ENCODE data around the gene NPW.

NPW gene

GRCh38 chr16:1987198-1987597, 32.4 kb upstream of the NPW start:
- POLR2A ChIA-PET = interaction anchor here (9.2 kb wide), 1 partner anchor 22 kb away, joined by 88 read pairs; the partner anchor contains the start of genes RNF151 and RPS2
- no peak for TF ChIP-seq FOXM1 (IDR thresholded peaks at IDR 0.05; ENCODE audit: borderline replicate concordance)
- TF ChIP-seq ARNT (IDR thresholded peaks at IDR 0.05) = no peak
- CTCF ChIA-PET = interaction anchor here (1.3 kb wide), 1 partner anchor 17 kb away, joined by 6 read pairs; no protein-coding TSS in a partner anchor
- no peak for DNase-seq (ENCODE audit: extremely low spot score)

DNA sequence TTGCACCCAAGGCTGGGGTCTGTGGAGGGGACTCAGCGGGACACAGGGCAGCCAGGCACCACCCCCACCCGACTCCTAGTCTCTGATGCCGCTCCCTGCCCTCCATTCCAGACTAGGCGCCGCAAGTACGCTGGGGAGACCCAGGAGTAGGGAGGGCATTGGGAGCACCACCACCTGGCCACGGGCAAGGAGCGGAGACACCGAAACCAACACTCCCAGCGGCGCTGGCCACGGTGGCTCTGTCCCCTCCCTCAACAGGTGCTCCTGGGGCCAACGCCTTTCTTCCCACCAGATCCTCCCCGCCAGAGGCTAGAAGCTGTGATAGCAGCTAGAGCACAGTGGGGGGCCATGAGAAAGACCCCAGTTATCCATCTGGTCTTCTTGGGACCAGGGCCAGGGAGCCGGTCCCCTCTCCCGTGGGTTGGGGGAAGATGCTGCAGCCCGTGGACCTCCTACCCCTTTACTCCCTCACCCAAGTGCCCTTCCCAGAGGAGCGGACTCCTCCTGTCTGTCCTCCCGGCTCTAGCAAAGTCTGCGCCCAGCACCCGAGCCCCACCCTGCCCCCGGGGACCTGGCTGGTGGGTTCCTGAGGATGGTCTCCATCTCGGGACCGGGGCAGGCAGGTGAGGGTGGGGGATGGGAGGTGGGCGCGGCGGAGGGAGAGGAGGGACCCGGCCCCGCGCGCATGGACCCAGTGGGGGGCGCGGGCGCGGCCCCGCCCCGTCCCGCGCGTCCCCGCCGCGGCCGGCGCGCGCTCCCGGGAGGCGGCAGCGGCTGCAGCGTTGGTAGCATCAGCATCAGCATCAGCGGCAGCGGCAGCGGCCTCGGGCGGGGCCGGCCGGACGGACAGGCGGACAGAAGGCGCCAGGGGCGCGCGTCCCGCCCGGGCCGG, 30.1 kb upstream of the NPW start, which contains the start of gene SYNGR3:
Gene SYNGR3, plus strand, starts transcription at position 762 of the 892 bp plus-strand sequence. CDS start 133 bp downstream, outside the sequence.
- DNase-seq (ENCODE audit: extremely low spot score) = no peak
- CTCF ChIA-PET = no interaction called here
- POLR2A ChIA-PET = interaction anchor here (1.1 to 1.2 kb wide), 2 partner anchors 8 to 18 kb away, joined by 3 read pairs; no protein-coding TSS in a partner anchor
- no peak for TF ChIP-seq FOXM1 (IDR thresholded peaks at IDR 0.05; ENCODE audit: borderline replicate concordance)
- no peak for TF ChIP-seq ELF4 (IDR thresholded peaks at IDR 0.05)
- TF ChIP-seq FOXK2 (IDR thresholded peaks at IDR 0.05) = no peak
- TF ChIP-seq, protein P1, sequence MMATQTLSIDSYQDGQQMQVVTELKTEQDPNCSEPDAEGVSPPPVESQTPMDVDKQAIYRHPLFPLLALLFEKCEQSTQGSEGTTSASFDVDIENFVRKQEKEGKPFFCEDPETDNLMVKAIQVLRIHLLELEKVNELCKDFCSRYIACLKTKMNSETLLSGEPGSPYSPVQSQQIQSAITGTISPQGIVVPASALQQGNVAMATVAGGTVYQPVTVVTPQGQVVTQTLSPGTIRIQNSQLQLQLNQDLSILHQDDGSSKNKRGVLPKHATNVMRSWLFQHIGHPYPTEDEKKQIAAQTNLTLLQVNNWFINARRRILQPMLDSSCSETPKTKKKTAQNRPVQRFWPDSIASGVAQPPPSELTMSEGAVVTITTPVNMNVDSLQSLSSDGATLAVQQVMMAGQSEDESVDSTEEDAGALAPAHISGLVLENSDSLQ (IDR thresholded peaks at IDR 0.05) = no peak
- TF ChIP-seq BHLHE40 (IDR thresholded peaks at IDR 0.05; ENCODE audit: borderline replicate concordance) = no peak
- TF ChIP-seq ZNF384 (IDR thresholded peaks at IDR 0.05) = no peak
- no peak for TF ChIP-seq L3MBTL2 (conservative IDR thresholded peaks at IDR 0.05)
- no peak for TF ChIP-seq NFRKB (IDR thresholded peaks at IDR 0.05)
- no peak for TF ChIP-seq SP1 (IDR thresholded peaks at IDR 0.05)

GRCh38 chr16:1990101-1990350, 29.6 kb upstream of the NPW start:
- no peak for DNase-seq (ENCODE audit: extremely low spot score)
- POLR2A ChIA-PET = interaction anchor here (1.0 to 3.3 kb wide), 2 partner anchors 25 to 27 kb away, joined by 4 to 15 read pairs; partner anchors contain the start of gene RPS2
- TF ChIP-seq NFRKB (IDR thresholded peaks at IDR 0.05) (no peak), ZNF384 (IDR thresholded peaks at IDR 0.05) (no peak), FOXM1 (IDR thresholded peaks at IDR 0.05; ENCODE audit: borderline replicate concordance) (no peak), HDGF (IDR thresholded peaks at IDR 0.05; ENCODE audit: borderline replicate concordance) (no peak), L3MBTL2 (conservative IDR thresholded peaks at IDR 0.05) (no peak), SUZ12 (IDR thresholded peaks at IDR 0.05) (no peak), LEF1 (IDR thresholded peaks at IDR 0.05; ENCODE audit: borderline replicate concordance) (no peak), FOXK2 (IDR thresholded peaks at IDR 0.05) (no peak), BHLHE40 (IDR thresholded peaks at IDR 0.05; ENCODE audit: borderline replicate concordance) (no peak), CTBP1 (IDR thresholded peaks at IDR 0.05; ENCODE audit: borderline replicate concordance) (no peak), SP1 (IDR thresholded peaks at IDR 0.05) (no peak)
- TF ChIP-seq, protein P1 (IDR thresholded peaks at IDR 0.05) = no peak
- CTCF ChIA-PET = no interaction called here

- DNase-seq (ENCODE audit: extremely low spot score) = no peak
- CTCF ChIA-PET = no interaction called here
- POLR2A ChIA-PET = interaction anchor here (1.0 to 3.3 kb wide), 2 partner anchors 26 to 27 kb away, joined by 4 to 15 read pairs; partner anchors contain the start of gene RPS2
- TF ChIP-seq LEF1 (IDR thresholded peaks at IDR 0.05; ENCODE audit: borderline replicate concordance) (no peak), BHLHE40 (IDR thresholded peaks at IDR 0.05; ENCODE audit: borderline replicate concordance) (no peak), ELF4 (IDR thresholded peaks at IDR 0.05) (no peak), FOXM1 (IDR thresholded peaks at IDR 0.05; ENCODE audit: borderline replicate concordance) (no peak), SP1 (IDR thresholded peaks at IDR 0.05) (no peak), NFRKB (IDR thresholded peaks at IDR 0.05) (no peak), FOXK2 (IDR thresholded peaks at IDR 0.05) (no peak), TARDBP (IDR thresholded peaks at IDR 0.05) (no peak), FOXA1 (IDR thresholded peaks at IDR 0.05) (no peak), CTBP1 (IDR thresholded peaks at IDR 0.05; ENCODE audit: borderline replicate concordance) (no peak), HDGF (IDR thresholded peaks at IDR 0.05; ENCODE audit: borderline replicate concordance) (no peak), ZNF384 (IDR thresholded peaks at IDR 0.05) (no peak), SUZ12 (IDR thresholded peaks at IDR 0.05) (no peak), L3MBTL2 (conservative IDR thresholded peaks at IDR 0.05) (no peak)
Measured at GRCh38 chr16:1990351-1991134, 29.0 kb upstream of the NPW start.

DNA sequence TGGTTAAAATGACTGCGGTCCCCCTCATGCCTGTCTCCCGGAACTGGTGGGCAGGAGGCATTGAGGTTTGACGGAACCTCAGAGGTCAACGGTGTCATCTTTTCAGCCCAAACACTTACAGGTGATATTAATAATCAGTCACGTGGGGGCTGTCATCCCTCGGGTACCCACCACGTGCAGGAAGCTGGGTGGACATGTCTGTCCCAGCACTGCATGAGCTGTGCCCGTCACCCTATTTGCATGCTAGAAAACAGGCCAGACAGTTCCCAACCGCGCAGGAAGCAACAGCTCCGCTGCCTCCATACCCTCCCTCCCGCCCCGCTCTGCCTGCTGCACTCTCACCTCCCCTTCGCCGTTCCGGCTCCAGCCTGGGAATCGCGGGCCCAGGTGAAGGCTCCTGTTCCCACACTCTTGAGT, 28.4 kb upstream of the NPW start:
- TF ChIP-seq SP1 (IDR thresholded peaks at IDR 0.05) (no peak), FOXM1 (IDR thresholded peaks at IDR 0.05; ENCODE audit: borderline replicate concordance) (no peak), ELF4 (IDR thresholded peaks at IDR 0.05) (no peak), BHLHE40 (IDR thresholded peaks at IDR 0.05; ENCODE audit: borderline replicate concordance) (no peak), NFRKB (IDR thresholded peaks at IDR 0.05) (no peak), SUZ12 (IDR thresholded peaks at IDR 0.05) (no peak), L3MBTL2 (conservative IDR thresholded peaks at IDR 0.05) (no peak), HDGF (IDR thresholded peaks at IDR 0.05; ENCODE audit: borderline replicate concordance) (no peak), TARDBP (IDR thresholded peaks at IDR 0.05) (no peak), FOXA1 (IDR thresholded peaks at IDR 0.05) (no peak), ARNT (IDR thresholded peaks at IDR 0.05) (no peak), ZNF384 (IDR thresholded peaks at IDR 0.05) (no peak), CTBP1 (IDR thresholded peaks at IDR 0.05; ENCODE audit: borderline replicate concordance) (no peak), LEF1 (IDR thresholded peaks at IDR 0.05; ENCODE audit: borderline replicate concordance) (no peak), FOXK2 (IDR thresholded peaks at IDR 0.05) (no peak)
- TF ChIP-seq, protein P1 (IDR thresholded peaks at IDR 0.05) = no peak
- POLR2A ChIA-PET = interaction anchor here (0.6 to 3.3 kb wide), 3 partner anchors 16 to 28 kb away, joined by 3 to 15 read pairs (median 4); partner anchors contain the start of gene RPS2
- CTCF ChIA-PET = no interaction called here
- DNase-seq (ENCODE audit: extremely low spot score) = no peak

Data from HEK293T (cell line).